ENCODE data around the gene ACADVL. TPM values are rescaled to one million over a fixed set of nuclear protein-coding genes. Genes with fewer than 3 reads are reported as not detected.

The ACADVL gene
- total RNA-seq, 1 donor from 2014 or later = 354 TPM

- DNase-seq (ENCODE audit: low read depth) = no peak
These were observed 28.0 kb upstream of the ACADVL start for GRCh38 chr17:7191571-7192270.

GRCh38 chr17:7192271-7192937, 27.3 kb upstream of the ACADVL start:
- DNase-seq (ENCODE audit: low read depth) (no peak), FAIRE-seq (no peak)
- Histone ChIP-seq H2AFZ (ENCODE audit: low read depth, low read length) (no peak overlapping the region), H3K36me3 (ENCODE audit: insufficient read depth, low read length) (peaks cover 13% of the 10 kb centered on the region), H3K27me3 (ENCODE audit: insufficient read depth, low read length) (no peaks in the 10 kb centered on the region), H3K4me1 (ENCODE audit: insufficient read depth, low read length) (no peaks in the 10 kb centered on the region), H3K4me2 (ENCODE audit: low read length) (no peak overlapping the region), H3K79me2 (ENCODE audit: insufficient read depth, low read length) (no peaks in the 10 kb centered on the region), H3K27ac (ENCODE audit: low read depth, low read length) (no peak overlapping the region), H3K4me3 (ENCODE audit: insufficient read depth, low read depth, low read length) (no peak overlapping the region), H3K9ac (ENCODE audit: low read length) (no peak overlapping the region), H4K20me1 (ENCODE audit: insufficient read depth, low read length) (peaks cover 8% of the 10 kb centered on the region), H3K9me3 (ENCODE audit: insufficient read depth, low read depth, low read length) (no peaks in the 10 kb centered on the region)
- peaks cover 34% of the 10 kb centered on the region for H3K36me3 Mint-ChIP-seq (ENCODE audit: low read depth, unreplicated experiment)
- no peaks in the 10 kb centered on the region for H3K27me3 Mint-ChIP-seq (ENCODE audit: low read depth, unreplicated experiment)
- H3K4me3 Mint-ChIP-seq (ENCODE audit: unreplicated experiment) = no peak overlapping the region
- H3K27ac Mint-ChIP-seq (ENCODE audit: unreplicated experiment) = no peak overlapping the region
- no peaks in the 10 kb centered on the region for H3K4me1 Mint-ChIP-seq (ENCODE audit: low read depth, unreplicated experiment)
- TF ChIP-seq EZH2 (IDR thresholded peaks at IDR 0.05; ENCODE audit: insufficient read depth, low read length) (no peak), CTCF (IDR thresholded peaks at IDR 0.05; ENCODE audit: insufficient read depth, low read depth, low read length) (no peak)
- no peaks in the 10 kb centered on the region for H3K9me3 Mint-ChIP-seq (ENCODE audit: unreplicated experiment)

More at GRCh38 chr17:7191571-7192270, 28.0 kb upstream of the ACADVL start:
- no peak overlapping the region for H3K4me3 ChIP-seq (ENCODE audit: insufficient read depth, low read depth, low read length)
- no peaks in the 10 kb centered on the region for H3K9me3 ChIP-seq (ENCODE audit: insufficient read depth, low read depth, low read length)
- H3K27me3 Mint-ChIP-seq (ENCODE audit: low read depth, unreplicated experiment) = no peaks in the 10 kb centered on the region
- no peak for FAIRE-seq
- no peak overlapping the region for H3K4me3 Mint-ChIP-seq (ENCODE audit: unreplicated experiment)
- H3K9ac ChIP-seq (ENCODE audit: low read length) = no peak overlapping the region
- H3K27ac Mint-ChIP-seq (ENCODE audit: unreplicated experiment) = no peak overlapping the region
- H3K4me1 Mint-ChIP-seq (ENCODE audit: low read depth, unreplicated experiment) = no peaks in the 10 kb centered on the region
- H3K27ac ChIP-seq (ENCODE audit: low read depth, low read length) = no peak overlapping the region
- H3K4me2 ChIP-seq (ENCODE audit: low read length) = no peak overlapping the region
- H2AFZ ChIP-seq (ENCODE audit: low read depth, low read length) = no peak overlapping the region
- peaks cover 30% of the 10 kb centered on the region for H3K36me3 Mint-ChIP-seq (ENCODE audit: low read depth, unreplicated experiment)
- no peaks in the 10 kb centered on the region for H3K79me2 ChIP-seq (ENCODE audit: insufficient read depth, low read length)
- no peak for TF ChIP-seq CTCF (IDR thresholded peaks at IDR 0.05; ENCODE audit: insufficient read depth, low read depth, low read length)
- TF ChIP-seq EZH2 (IDR thresholded peaks at IDR 0.05; ENCODE audit: insufficient read depth, low read length) = no peak
- H3K9me3 Mint-ChIP-seq (ENCODE audit: unreplicated experiment) = no peaks in the 10 kb centered on the region
- peaks cover 13% of the 10 kb centered on the region for H3K36me3 ChIP-seq (ENCODE audit: insufficient read depth, low read length)
- H3K4me1 ChIP-seq (ENCODE audit: insufficient read depth, low read length) = no peaks in the 10 kb centered on the region
- H4K20me1 ChIP-seq (ENCODE audit: insufficient read depth, low read length) = peaks cover 8% of the 10 kb centered on the region
- H3K27me3 ChIP-seq (ENCODE audit: insufficient read depth, low read length) = no peaks in the 10 kb centered on the region

DNA sequence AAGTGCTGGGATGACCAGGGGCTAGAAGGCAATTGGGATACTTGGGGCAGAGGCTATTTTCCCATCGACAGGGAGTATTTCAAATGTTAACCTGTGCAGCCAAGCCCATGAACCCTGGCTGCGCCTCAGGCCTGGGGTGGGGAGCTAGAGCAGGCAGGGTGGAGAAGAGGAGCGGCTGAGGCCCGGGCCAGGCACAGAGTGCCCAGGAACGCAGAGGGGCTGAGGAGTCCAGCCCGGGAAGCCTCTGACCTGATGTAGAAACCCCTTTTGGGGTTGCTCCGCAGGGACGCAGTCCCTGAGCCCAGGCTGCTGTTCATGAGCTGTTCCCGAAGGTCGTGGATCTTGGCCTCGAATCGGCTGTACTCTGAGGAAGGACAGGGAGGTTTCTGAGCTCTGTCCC, 23.8 kb upstream of the ACADVL start:
- Histone ChIP-seq H3K27ac (ENCODE audit: low read depth, low read length) (no peak overlapping the region), H3K4me1 (ENCODE audit: insufficient read depth, low read length) (no peaks in the 10 kb centered on the region), H3K4me2 (ENCODE audit: low read length) (no peak overlapping the region), H3K79me2 (ENCODE audit: insufficient read depth, low read length) (no peaks in the 10 kb centered on the region), H4K20me1 (ENCODE audit: insufficient read depth, low read length) (peaks cover 8% of the 10 kb centered on the region), H3K4me3 (ENCODE audit: insufficient read depth, low read depth, low read length) (no peak overlapping the region), H3K9me3 (ENCODE audit: insufficient read depth, low read depth, low read length) (no peaks in the 10 kb centered on the region), H3K9ac (ENCODE audit: low read length) (no peak overlapping the region), H3K27me3 (ENCODE audit: insufficient read depth, low read length) (no peaks in the 10 kb centered on the region), H2AFZ (ENCODE audit: low read depth, low read length) (no peak overlapping the region), H3K36me3 (ENCODE audit: insufficient read depth, low read length) (peaks cover 22% of the 10 kb centered on the region)
- peaks cover 27% of the 10 kb centered on the region for H3K36me3 Mint-ChIP-seq (ENCODE audit: low read depth, unreplicated experiment)
- no peak for TF ChIP-seq EZH2 (IDR thresholded peaks at IDR 0.05; ENCODE audit: insufficient read depth, low read length)
- no peak for TF ChIP-seq CTCF (IDR thresholded peaks at IDR 0.05; ENCODE audit: insufficient read depth, low read depth, low read length)
- H3K9me3 Mint-ChIP-seq (ENCODE audit: unreplicated experiment) = no peaks in the 10 kb centered on the region
- no peak overlapping the region for H3K27ac Mint-ChIP-seq (ENCODE audit: unreplicated experiment)
- H3K4me3 Mint-ChIP-seq (ENCODE audit: unreplicated experiment) = no peak overlapping the region
- DNase-seq (ENCODE audit: low read depth) = no peak
- FAIRE-seq = no peak
- H3K27me3 Mint-ChIP-seq (ENCODE audit: low read depth, unreplicated experiment) = no peaks in the 10 kb centered on the region
- H3K4me1 Mint-ChIP-seq (ENCODE audit: low read depth, unreplicated experiment) = no peaks in the 10 kb centered on the region

Data from astrocyte (in vitro differentiated cells and primary cell).